HFFc6 (cell line): ENCODE data around the gene SEPTIN1. TPM values are rescaled to one million over a fixed set of nuclear protein-coding genes. Genes with fewer than 3 reads are reported as not detected.

ENCODE experiments used
- DNase-seq: peaks from one replicate; pipeline ENCODE4 v3.0.0-alpha.2; 2018
- H3K27ac Mint-ChIP-seq: 2 replicates; pipeline ENCODE4 v1.8.0; 2020; ENCODE audit warnings: mild to moderate bottlenecking, mixed read lengths
- H3K27me3 Mint-ChIP-seq: 2 replicates; pipeline ENCODE4 v1.8.0; 2021; ENCODE audit warnings: mild to moderate bottlenecking, moderate library complexity, mixed read lengths; ENCODE audit not compliant: insufficient read depth
- H3K36me3 Mint-ChIP-seq: 2 replicates; pipeline ENCODE4 v1.8.0; 2021; ENCODE audit warnings: low read depth, mixed read lengths
- H3K4me1 Mint-ChIP-seq: 2 replicates; pipeline ENCODE4 v1.8.0; 2020; ENCODE audit warnings: low read depth, mixed read lengths
- H3K4me3 Mint-ChIP-seq: 2 replicates; pipeline ENCODE4 v1.8.0; 2020; ENCODE audit warnings: mild to moderate bottlenecking, moderate library complexity, mixed read lengths
- H3K9me3 Mint-ChIP-seq: 2 replicates; pipeline ENCODE4 v1.8.0; 2020; ENCODE audit warnings: mild to moderate bottlenecking, mixed read lengths
- total RNA-seq, 6 experiments: library from RNA; stranded (reverse); fragmentation: NEBNext Ultra II Directional; extraction: Animal tissue kit (Norgen Biotek cat#: 25700); gene quantifications; 2 replicates in 1 of 6; 3 replicates in 5 of 6; pipeline ENCODE4 v1.2.3, GENCODE V29; 2021
- TF ChIP-seq, protein P1 (sequence below): fragments of 200-600 bp; sonication (generic); IDR thresholded peaks from 2 replicates; pipeline ENCODE4 v1.5.0; 2021; ENCODE audit warnings: antibody characterized with exemption, mild to moderate bottlenecking

SEPTIN1 gene
- total RNA-seq, 6 experiments from 2014 or later, result 1.5 to 2.8 (median 1.8) TPM

DNA sequence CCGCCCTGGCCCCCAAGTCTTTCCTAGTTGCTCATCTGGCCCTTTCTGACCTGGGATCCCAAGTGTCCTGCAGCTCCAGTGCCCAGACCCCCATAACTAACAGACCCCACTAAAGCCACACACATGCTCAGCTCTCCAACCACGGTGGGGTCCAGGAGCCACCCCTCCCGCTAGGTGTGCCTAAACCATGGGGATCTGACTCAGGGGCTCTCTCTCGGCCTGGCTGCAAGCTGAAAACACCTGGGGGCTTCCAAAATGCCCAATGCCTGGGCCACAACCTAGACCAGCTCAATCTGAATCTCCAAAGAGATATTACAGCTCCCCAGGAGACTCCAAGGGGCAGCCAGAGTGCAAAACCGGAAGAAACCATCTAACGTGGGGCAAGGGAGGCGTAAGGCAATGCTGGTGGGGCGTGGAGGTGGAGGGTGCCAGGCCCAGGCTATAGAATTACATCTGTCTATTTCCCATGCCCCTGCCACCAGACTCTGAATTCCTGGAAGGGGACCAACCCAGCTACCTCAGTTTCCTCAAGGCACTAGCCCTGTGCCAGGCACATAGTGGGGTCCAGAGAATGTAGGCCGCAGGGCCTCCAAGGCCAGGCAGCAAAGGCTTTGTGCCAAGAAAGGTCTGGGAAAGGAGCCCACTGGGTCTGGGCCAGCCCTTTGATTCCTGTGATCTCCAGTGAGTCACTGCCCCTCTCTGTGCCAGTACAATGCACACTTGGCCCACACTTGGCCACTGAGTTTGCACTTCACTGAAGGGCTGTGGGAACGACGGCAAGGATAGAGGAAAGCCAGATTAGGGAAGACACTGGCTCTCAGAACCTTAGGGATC, 30.6 kb downstream of the SEPTIN1 start:
- DNase-seq, result peak; percentile 76
- Mint-ChIP-seq H3K27ac (peak overlapping the region; percentile 91), H3K9me3 (no peaks in the 10 kb centered on the region), H3K4me1 (peaks cover 44% of the 10 kb centered on the region), H3K4me3 (peak overlapping the region; percentile 73), H3K36me3 (peaks cover 27% of the 10 kb centered on the region), H3K27me3 (peaks cover 9% of the 10 kb centered on the region)
- TF ChIP-seq, protein P1, sequence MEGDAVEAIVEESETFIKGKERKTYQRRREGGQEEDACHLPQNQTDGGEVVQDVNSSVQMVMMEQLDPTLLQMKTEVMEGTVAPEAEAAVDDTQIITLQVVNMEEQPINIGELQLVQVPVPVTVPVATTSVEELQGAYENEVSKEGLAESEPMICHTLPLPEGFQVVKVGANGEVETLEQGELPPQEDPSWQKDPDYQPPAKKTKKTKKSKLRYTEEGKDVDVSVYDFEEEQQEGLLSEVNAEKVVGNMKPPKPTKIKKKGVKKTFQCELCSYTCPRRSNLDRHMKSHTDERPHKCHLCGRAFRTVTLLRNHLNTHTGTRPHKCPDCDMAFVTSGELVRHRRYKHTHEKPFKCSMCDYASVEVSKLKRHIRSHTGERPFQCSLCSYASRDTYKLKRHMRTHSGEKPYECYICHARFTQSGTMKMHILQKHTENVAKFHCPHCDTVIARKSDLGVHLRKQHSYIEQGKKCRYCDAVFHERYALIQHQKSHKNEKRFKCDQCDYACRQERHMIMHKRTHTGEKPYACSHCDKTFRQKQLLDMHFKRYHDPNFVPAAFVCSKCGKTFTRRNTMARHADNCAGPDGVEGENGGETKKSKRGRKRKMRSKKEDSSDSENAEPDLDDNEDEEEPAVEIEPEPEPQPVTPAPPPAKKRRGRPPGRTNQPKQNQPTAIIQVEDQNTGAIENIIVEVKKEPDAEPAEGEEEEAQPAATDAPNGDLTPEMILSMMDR, result no peak

- no peak for DNase-seq
- Mint-ChIP-seq H3K4me1 (peaks cover 37% of the 10 kb centered on the region), H3K36me3 (peaks cover 26% of the 10 kb centered on the region), H3K27me3 (peaks cover 10% of the 10 kb centered on the region), H3K4me3 (no peak overlapping the region), H3K27ac (no peak overlapping the region; the same call in 1 of the 2 replicates), H3K9me3 (no peaks in the 10 kb centered on the region)
- TF ChIP-seq, protein P1, result no peak
Observed at GRCh38 chr16:30351001-30351441, 31.3 kb downstream of the SEPTIN1 start.

DNA sequence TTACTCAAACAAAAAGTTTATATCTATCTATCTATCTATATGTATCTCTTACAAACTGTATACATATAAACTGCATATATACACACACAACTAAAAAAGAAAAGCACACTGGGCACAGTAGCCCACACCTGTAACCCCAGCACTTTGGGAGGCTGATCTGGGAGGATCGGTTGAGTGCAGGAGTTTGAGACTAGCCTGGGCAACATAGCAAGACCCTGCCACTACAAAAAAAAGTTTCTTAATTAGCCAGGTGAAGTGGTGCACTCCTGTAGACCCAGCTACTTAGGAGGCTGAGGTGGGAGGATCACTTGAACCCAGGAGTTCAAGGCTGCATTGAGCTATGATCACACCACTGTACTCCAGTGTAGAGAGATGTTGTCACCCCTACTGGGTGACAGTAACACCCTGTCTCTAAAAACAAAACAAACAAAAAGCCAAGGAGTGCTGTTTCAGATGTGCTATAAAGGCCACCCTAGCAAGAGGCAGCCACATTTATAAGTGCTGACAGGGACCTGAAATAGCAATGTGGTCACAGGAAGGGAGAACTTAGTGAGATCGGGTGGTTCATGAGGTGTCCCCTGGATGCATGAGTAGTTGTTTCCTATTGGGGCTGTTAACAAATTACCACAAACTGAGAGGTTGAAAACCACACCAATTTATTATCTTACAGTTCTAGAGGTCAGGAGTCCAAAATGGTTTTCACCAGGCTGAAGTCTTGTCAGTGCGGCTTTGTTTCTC, 32.1 kb downstream of the SEPTIN1 start:
- H3K4me3 Mint-ChIP-seq, result no peak overlapping the region
- no peak for DNase-seq

GRCh38 chr16:30349675-30350074, 32.7 kb downstream of the SEPTIN1 start:
- DNase-seq, result no peak
- H3K36me3 Mint-ChIP-seq, result peaks cover 25% of the 10 kb centered on the region
- peaks cover 31% of the 10 kb centered on the region for H3K4me1 Mint-ChIP-seq
- H3K27ac Mint-ChIP-seq, result no peak overlapping the region
- H3K27me3 Mint-ChIP-seq, result peaks cover 10% of the 10 kb centered on the region
- TF ChIP-seq, protein P1, result no peak
- no peaks in the 10 kb centered on the region for H3K9me3 Mint-ChIP-seq
- no peak overlapping the region for H3K4me3 Mint-ChIP-seq

More for the DNA sequence above, 32.1 kb downstream of the SEPTIN1 start:
- Mint-ChIP-seq H3K9me3 (no peaks in the 10 kb centered on the region), H3K4me1 (peaks cover 31% of the 10 kb centered on the region), H3K27ac (no peak overlapping the region), H3K36me3 (peaks cover 26% of the 10 kb centered on the region), H3K27me3 (peaks cover 10% of the 10 kb centered on the region)
- TF ChIP-seq, protein P1, result no peak

DNA sequence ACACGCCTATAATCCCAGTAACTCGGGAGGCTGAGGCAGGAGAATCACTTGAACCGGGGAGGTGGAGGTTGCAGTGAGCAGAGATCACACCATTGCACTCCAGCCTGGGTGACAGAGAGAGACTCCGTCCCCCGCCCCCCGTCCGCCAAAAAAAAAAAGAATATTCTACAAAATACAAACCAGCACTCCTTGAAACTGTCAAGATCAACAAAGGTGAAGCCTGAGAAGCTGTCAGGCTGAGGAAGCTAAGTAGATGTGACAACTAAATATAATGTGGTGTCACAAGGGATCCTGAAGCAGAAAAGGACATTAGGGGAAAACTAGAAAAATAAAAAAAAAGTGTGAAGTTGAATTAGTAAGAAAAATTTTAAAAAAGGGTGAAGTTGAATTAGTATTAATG, 33.4 kb downstream of the SEPTIN1 start:
- Mint-ChIP-seq H3K36me3 (peaks cover 18% of the 10 kb centered on the region), H3K4me3 (no peak overlapping the region), H3K27me3 (peaks cover 10% of the 10 kb centered on the region), H3K9me3 (no peaks in the 10 kb centered on the region), H3K4me1 (peaks cover 24% of the 10 kb centered on the region), H3K27ac (no peak overlapping the region)
- no peak for DNase-seq
- TF ChIP-seq, protein P1, result no peak
